ENCODE measurements around the gene CNTNAP5. TPM values are rescaled to one million over a fixed set of nuclear protein-coding genes. Genes with fewer than 3 reads are reported as not detected.

Gene CNTNAP5
- total and polyA plus RNA-seq, 12 donors: 0.08 to 4.9 (median 0.96) TPM; not detected in 5

- intact Hi-C loops (cut with DNase I): no loop called here
Measured at GRCh38 chr2:124310671-124311070, 285.6 kb downstream of the CNTNAP5 start.

GRCh38 chr2:124314084-124314483 lies 289.0 kb downstream of the CNTNAP5 start:
- Histone ChIP-seq H3K27ac (no peak overlapping the region), H3K36me3 (replicated peaks in 1 of 2) (no peaks in the 10 kb centered on the region), H3K4me3 (no peak overlapping the region), H3K4me1 (replicated peaks in 1 of 2) (no peaks in the 10 kb centered on the region), H3K27me3 (no peaks in the 10 kb centered on the region), H3K9me3 (replicated peaks in 1 of 3) (no peaks in the 10 kb centered on the region)
- no peak for DNase-seq
- TF ChIP-seq CTCF (IDR thresholded peaks at IDR 0.05) (no peak), POLR2A (IDR thresholded peaks at IDR 0.05) (no peak)
- 85 to 91% (median 88%) methylated on average over 8 of the region's 8 CpGs for WGBS, 4 donors
- intact Hi-C loops (cut with DNase I): no loop called here

More at GRCh38 chr2:124310671-124311070, 285.6 kb downstream of the CNTNAP5 start:
- no peaks in the 10 kb centered on the region for H3K36me3 ChIP-seq (replicated peaks in 1 of 2)
- WGBS, 4 donors: 77 to 83% (median 80%) methylated on average over 4 of the region's 4 CpGs
- no peaks in the 10 kb centered on the region for H3K4me1 ChIP-seq (replicated peaks in 1 of 2)
- no peak for TF ChIP-seq CTCF (IDR thresholded peaks at IDR 0.05)
- no peak for TF ChIP-seq POLR2A (IDR thresholded peaks at IDR 0.05)
- no peaks in the 10 kb centered on the region for H3K9me3 ChIP-seq (replicated peaks in 1 of 3)
- no peak for DNase-seq
- no peaks in the 10 kb centered on the region for H3K27me3 ChIP-seq
- no peak overlapping the region for H3K4me3 ChIP-seq
- no peak overlapping the region for H3K27ac ChIP-seq

- Histone ChIP-seq H3K4me3 (no peak overlapping the region), H3K27ac (no peak overlapping the region), H3K27me3 (no peaks in the 10 kb centered on the region), H3K36me3 (replicated peaks in 1 of 2) (no peaks in the 10 kb centered on the region), H3K9me3 (replicated peaks in 1 of 3) (no peaks in the 10 kb centered on the region), H3K4me1 (replicated peaks in 1 of 2) (no peaks in the 10 kb centered on the region)
- no peak for DNase-seq
- intact Hi-C loops (cut with DNase I): no loop called here
- 69 to 77% (median 71%) methylated on average over 6 of the region's 6 CpGs for WGBS, 4 donors
- no peak for TF ChIP-seq CTCF (IDR thresholded peaks at IDR 0.05)
- no peak for TF ChIP-seq POLR2A (IDR thresholded peaks at IDR 0.05)
Measured at GRCh38 chr2:124315221-124315880, 290.3 kb downstream of the CNTNAP5 start.

DNA sequence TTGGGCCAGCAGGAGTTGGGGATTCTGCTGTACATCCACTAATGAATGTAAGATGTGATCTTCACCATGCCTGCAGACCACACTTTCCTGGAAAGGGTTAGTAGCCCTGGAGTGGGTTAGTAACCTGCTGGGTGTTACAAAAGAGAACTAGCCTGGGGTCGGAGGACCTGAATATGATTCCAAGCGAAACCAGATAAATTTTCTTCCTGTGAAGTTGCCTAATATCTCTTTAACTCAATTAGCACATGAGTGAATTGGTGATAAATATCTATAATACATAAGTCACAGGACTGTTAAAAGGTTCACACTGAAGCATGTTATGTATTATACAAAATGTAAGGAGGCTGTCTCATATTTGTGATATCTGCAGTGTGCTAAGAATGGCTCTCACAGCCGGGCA lies 291.0 kb downstream of the CNTNAP5 start:
- Histone ChIP-seq H3K36me3 (replicated peaks in 1 of 2) (no peaks in the 10 kb centered on the region), H3K9me3 (replicated peaks in 1 of 3) (no peaks in the 10 kb centered on the region), H3K4me3 (no peak overlapping the region), H3K27ac (no peak overlapping the region), H3K27me3 (no peaks in the 10 kb centered on the region), H3K4me1 (replicated peaks in 1 of 2) (no peaks in the 10 kb centered on the region)
- DNase-seq: no peak
- intact Hi-C loops (cut with DNase I): no loop called here
- TF ChIP-seq POLR2A (IDR thresholded peaks at IDR 0.05): no peak
- TF ChIP-seq CTCF (IDR thresholded peaks at IDR 0.05): no peak
- 69 to 90% (median 79%) methylated on average over 3 of the region's 3 CpGs for WGBS, 4 donors
